HG03521 (cell line): ENCODE results near the gene ADSS1.

ENCODE experiments used
- ATAC-seq: cut with Tn5 transposase; IDR thresholded peaks from one replicate; pipeline ENCODE4 v1.9.1; 2021; ENCODE audit warnings: mild to moderate bottlenecking, moderate library complexity; ENCODE audit not compliant: unreplicated experiment

The ADSS1 gene

GRCh38 chr14:104723651-104724406 is at the start of gene ADSS1:
TSS of gene ADSS1 (plus strand) at chr14:104724229. CDS start at chr14:104724271, 42 bp downstream.
- peak; percentile 44 for ATAC-seq

GRCh38 chr14:104675447-104675846 is 48.6 kb upstream of the ADSS1 start:
- no peak for ATAC-seq

GRCh38 chr14:104676130-104676693 is 47.8 kb upstream of the ADSS1 start:
- ATAC-seq: no peak

- no peak for ATAC-seq
These were observed 47.1 kb upstream of the ADSS1 start for GRCh38 chr14:104676694-104677511.

GRCh38 chr14:104677512-104678332 is 46.3 kb upstream of the ADSS1 start:
- ATAC-seq: peak; percentile 33

GRCh38 chr14:104678346-104678745 is 45.7 kb upstream of the ADSS1 start:
- peak; percentile 2 for ATAC-seq

- no peak for ATAC-seq
These were observed 44.9 kb upstream of the ADSS1 start for GRCh38 chr14:104678901-104679705.

- ATAC-seq: no peak
These were observed 43.8 kb upstream of the ADSS1 start for GRCh38 chr14:104680056-104680805.

GRCh38 chr14:104680806-104681688 is 43.0 kb upstream of the ADSS1 start:
- no peak for ATAC-seq

GRCh38 chr14:104681689-104682074 is 42.3 kb upstream of the ADSS1 start:
- ATAC-seq: no peak

GRCh38 chr14:104682107-104682593 is 41.9 kb upstream of the ADSS1 start:
- no peak for ATAC-seq

GRCh38 chr14:104683653-104684448 is 40.2 kb upstream of the ADSS1 start:
- no peak for ATAC-seq

GRCh38 chr14:104684449-104684821 is 39.6 kb upstream of the ADSS1 start:
- ATAC-seq: no peak

GRCh38 chr14:104685216-104685997 is 38.6 kb upstream of the ADSS1 start:
- ATAC-seq: no peak

- no peak for ATAC-seq
These were observed 37.9 kb upstream of the ADSS1 start for GRCh38 chr14:104685998-104686610.
